ENCODE data around the gene MXD3.
"Not testable (repeated sequence)": the region's sequence is repeated elsewhere in the genome, so short reads cannot be mapped to it uniquely, and the experiment has no call there.

Gene MXD3

DNA sequence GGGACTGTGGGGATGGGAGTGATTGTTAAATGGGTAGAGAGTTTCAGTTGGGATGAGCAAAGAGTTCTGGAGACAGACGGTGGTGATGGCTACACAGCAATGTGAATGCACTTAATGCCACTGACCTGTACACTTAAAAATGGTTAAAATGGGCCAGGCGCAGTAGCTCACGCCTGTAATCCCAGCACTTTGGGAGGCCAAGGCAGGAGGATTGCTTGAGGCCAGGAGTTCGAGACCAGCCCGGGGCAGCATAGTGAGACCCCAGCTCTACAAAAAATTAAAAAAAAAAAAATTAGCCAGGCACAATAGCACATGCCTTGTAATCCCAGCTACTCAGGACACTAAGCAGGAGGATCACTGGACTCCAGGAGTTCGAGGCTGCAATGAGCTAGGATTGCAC is 32.1 kb upstream of the MXD3 start:
- H3K27ac ChIP-seq: no peak overlapping the region
- no peak overlapping the region for H3K4me3 ChIP-seq (IDR thresholded peaks at IDR 0.05; ENCODE audit: insufficient read depth, low read depth, low read length)
- 0 out of 2 replicates have a peak, but pooled peaks cover 4% of the 10 kb centered on the region for H3K36me3 ChIP-seq (ENCODE audit: insufficient read depth)
- peaks cover 4% of the 10 kb centered on the region for H3K4me1 ChIP-seq (ENCODE audit: low read depth, poor library complexity, severe bottlenecking)
- no peaks in the 10 kb centered on the region for H3K27me3 ChIP-seq (ENCODE audit: insufficient read depth, low read depth)
- no peak overlapping the region for H3K4me2 ChIP-seq
- peaks cover 38% of the 10 kb centered on the region for H3K79me2 ChIP-seq (ENCODE audit: insufficient read depth, low read depth)
- no peak overlapping the region for H3K9ac ChIP-seq
- TF ChIP-seq, protein P1, sequence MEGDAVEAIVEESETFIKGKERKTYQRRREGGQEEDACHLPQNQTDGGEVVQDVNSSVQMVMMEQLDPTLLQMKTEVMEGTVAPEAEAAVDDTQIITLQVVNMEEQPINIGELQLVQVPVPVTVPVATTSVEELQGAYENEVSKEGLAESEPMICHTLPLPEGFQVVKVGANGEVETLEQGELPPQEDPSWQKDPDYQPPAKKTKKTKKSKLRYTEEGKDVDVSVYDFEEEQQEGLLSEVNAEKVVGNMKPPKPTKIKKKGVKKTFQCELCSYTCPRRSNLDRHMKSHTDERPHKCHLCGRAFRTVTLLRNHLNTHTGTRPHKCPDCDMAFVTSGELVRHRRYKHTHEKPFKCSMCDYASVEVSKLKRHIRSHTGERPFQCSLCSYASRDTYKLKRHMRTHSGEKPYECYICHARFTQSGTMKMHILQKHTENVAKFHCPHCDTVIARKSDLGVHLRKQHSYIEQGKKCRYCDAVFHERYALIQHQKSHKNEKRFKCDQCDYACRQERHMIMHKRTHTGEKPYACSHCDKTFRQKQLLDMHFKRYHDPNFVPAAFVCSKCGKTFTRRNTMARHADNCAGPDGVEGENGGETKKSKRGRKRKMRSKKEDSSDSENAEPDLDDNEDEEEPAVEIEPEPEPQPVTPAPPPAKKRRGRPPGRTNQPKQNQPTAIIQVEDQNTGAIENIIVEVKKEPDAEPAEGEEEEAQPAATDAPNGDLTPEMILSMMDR (conservative IDR thresholded peaks at IDR 0.05; ENCODE audit: low read depth, low read length): no peak
- no peak overlapping the region for H2AFZ ChIP-seq (ENCODE audit: low read depth)
- H4K20me1 ChIP-seq (ENCODE audit: insufficient read depth): no peaks in the 10 kb centered on the region

DNA sequence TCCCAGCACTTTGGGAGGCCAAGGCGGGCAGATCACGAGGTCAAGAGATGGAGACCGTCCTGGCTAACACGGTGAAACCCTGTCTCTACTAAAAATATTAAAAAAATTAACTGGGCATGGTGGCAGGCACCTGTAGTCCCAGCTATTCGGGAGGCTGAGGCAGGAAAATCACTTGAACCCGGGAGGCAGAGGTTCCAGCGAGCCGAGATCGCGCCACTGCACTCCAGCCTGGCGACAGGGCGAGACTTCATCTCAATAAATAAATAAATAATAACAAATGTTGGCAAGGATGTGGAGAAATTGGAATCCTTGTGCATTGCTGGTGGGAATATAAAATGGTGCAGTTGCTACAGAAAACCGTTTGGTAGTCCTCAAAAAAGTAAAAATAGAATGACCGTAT is 31.3 kb upstream of the MXD3 start:
- not testable (repeated sequence) for H3K27me3 ChIP-seq (ENCODE audit: insufficient read depth, low read depth); H3K4me3 ChIP-seq (IDR thresholded peaks at IDR 0.05; ENCODE audit: insufficient read depth, low read depth, low read length); H3K36me3 ChIP-seq (ENCODE audit: insufficient read depth); H3K4me2 ChIP-seq; H3K27ac ChIP-seq; H3K9ac ChIP-seq; H3K4me1 ChIP-seq (ENCODE audit: low read depth, poor library complexity, severe bottlenecking); H4K20me1 ChIP-seq (ENCODE audit: insufficient read depth); H2AFZ ChIP-seq (ENCODE audit: low read depth)
- peaks cover 32% of the 10 kb centered on the region for H3K79me2 ChIP-seq (ENCODE audit: insufficient read depth, low read depth)

DNA sequence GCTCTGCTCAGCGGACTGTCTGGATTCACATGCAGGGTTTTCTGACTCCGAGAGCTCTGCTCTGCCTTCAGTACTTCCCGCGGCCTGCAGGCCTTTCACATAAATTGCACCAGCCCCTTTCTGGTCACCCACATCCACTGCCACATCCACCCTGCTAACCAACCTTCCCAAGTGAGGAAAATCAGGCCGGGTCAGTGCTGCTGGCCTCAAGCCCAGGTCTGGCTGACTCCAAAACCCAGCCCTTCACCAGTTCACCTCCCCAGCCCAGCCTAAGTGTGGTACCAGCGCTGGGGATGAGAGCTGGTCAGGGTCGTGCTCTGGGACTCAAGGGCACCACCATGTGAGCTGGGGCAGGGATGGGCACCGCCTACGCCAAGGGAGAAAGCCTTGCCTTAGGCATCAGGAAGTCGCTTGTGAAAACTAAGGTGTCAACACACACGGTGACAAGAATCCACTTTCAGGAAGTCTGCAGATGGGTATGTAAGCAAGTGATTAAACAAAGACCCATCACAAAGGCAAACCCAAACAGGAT is 27.5 kb upstream of the MXD3 start:
- Histone ChIP-seq H3K4me1 (ENCODE audit: low read depth, poor library complexity, severe bottlenecking) (no peaks in the 10 kb centered on the region), H3K9ac (no peak overlapping the region), H3K27ac (no peak overlapping the region), H3K79me2 (ENCODE audit: insufficient read depth, low read depth) (peaks cover 8% of the 10 kb centered on the region; the same call in 1 of the 2 replicates), H3K27me3 (ENCODE audit: insufficient read depth, low read depth) (no peaks in the 10 kb centered on the region), H3K36me3 (ENCODE audit: insufficient read depth) (no peaks in the 10 kb centered on the region), H4K20me1 (ENCODE audit: insufficient read depth) (no peaks in the 10 kb centered on the region), H3K4me2 (no peak overlapping the region), H2AFZ (ENCODE audit: low read depth) (no peak overlapping the region), H3K4me3 (IDR thresholded peaks at IDR 0.05; ENCODE audit: insufficient read depth, low read depth, low read length) (no peak overlapping the region)
- TF ChIP-seq, protein P1 (conservative IDR thresholded peaks at IDR 0.05; ENCODE audit: low read depth, low read length): no peak

DNA sequence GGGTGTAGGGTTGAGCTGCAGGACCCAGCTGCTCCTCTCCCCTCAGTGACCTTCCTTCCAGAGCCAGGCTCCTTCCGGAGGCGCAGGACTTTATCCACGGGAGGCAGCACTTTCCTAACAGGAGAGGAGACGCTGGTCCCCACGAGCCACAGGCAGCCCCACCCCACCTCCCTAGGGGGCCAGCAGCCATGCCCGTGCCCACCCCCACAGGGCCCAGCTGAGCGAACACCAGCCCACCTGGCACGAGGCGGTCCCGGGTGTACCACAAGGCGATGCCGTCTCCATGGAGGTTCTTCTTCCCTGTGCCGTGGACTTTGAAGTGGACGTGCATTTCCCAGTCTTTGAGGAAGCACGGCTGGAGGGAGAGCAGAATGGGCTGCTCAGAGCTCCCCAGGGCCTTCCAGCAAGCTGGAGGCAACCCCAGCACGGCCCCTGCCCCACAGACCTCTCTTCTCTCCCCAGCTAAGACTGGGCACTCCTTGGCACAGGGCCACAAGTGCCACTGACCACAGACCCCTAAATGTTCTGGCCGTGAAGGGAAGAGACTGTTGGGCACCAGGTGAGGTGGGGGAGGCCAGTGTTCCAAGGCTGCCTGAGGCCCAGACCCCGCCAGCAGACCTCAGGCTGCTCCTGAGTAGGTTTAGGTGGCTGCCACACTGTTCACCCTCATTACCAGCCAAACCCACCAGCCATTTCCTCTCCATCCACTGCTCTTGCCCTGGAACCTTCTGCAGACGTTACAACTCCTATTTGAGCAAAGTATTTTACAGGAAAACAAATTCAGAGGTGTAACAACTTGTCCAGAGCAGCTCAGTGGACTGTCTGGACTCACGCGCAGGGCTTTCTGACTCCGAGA is 26.8 kb upstream of the MXD3 start:
- Histone ChIP-seq H3K27me3 (ENCODE audit: insufficient read depth, low read depth) (no peaks in the 10 kb centered on the region), H3K36me3 (ENCODE audit: insufficient read depth) (no peaks in the 10 kb centered on the region), H2AFZ (ENCODE audit: low read depth) (no peak overlapping the region), H4K20me1 (ENCODE audit: insufficient read depth) (no peaks in the 10 kb centered on the region), H3K4me3 (IDR thresholded peaks at IDR 0.05; ENCODE audit: insufficient read depth, low read depth, low read length) (no peak overlapping the region), H3K9ac (no peak overlapping the region), H3K27ac (no peak overlapping the region), H3K4me1 (ENCODE audit: low read depth, poor library complexity, severe bottlenecking) (no peaks in the 10 kb centered on the region), H3K79me2 (ENCODE audit: insufficient read depth, low read depth) (peaks cover 6% of the 10 kb centered on the region; the same call in 1 of the 2 replicates), H3K4me2 (no peak overlapping the region)
- TF ChIP-seq, protein P1 (conservative IDR thresholded peaks at IDR 0.05; ENCODE audit: low read depth, low read length): no peak

Measured in KMS-11 (cell line).